Gastroesophageal sphincter (tissue), 3 donors: Measurements from ENCODE around the gene MOV10L1.

Experiments
- EP300 ChIP-seq: sonication (generic); formaldehyde crosslinking; IDR thresholded peaks from one replicate; pipeline ENCODE4 v1.6.1; 2017; ENCODE audit warnings: antibody characterized with exemption, mild to moderate bottlenecking
- POLR2A ChIP-seq, 2 donors: fragments of 450-650 bp; IDR thresholded peaks; one replicate each; pipeline ENCODE4 v1.6.1; 2017; ENCODE audit warnings: antibody characterized with exemption in 2 of 2, mild to moderate bottlenecking in 2 of 2, moderate library complexity in 1 of 2
- POLR2AphosphoS5 ChIP-seq: sonication (generic); formaldehyde crosslinking; IDR thresholded peaks from one replicate; pipeline ENCODE4 v1.6.1; 2017; ENCODE audit warnings: antibody characterized with exemption
- TF ChIP-seq, protein P1 (sequence below), 4 experiments: fragments of 200-600 bp in 2 of 4; fragments of 450-650 bp in 2 of 4; sonication (generic) in 1 of 4; IDR thresholded peaks; one replicate each; pipeline ENCODE4 v1.5.1; 2017 to 2019; ENCODE audit warnings: antibody characterized with exemption in 4 of 4, mild to moderate bottlenecking in 2 of 4, moderate library complexity in 2 of 4

DNA sequence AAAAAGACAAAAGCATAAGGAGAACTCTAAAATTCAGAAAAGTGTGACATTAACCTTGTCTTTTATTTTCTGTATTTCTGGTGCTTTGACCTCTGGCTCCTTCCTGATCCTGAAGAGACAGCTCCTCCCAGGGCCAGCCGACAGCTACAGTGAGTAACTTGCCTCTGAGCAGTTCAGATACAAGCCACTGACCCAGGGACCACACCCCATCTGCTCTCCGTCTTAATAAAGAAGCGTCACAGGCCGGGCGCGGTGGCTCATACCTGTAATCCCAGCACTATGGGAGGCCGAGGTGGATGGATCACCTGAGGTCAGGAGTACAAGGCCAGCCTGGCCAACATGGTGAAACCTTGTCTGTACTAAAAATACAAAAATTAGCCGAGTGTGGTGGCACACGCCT, 11.0 kb upstream of the MOV10L1 start:
- TF ChIP-seq POLR2A (IDR thresholded peaks at IDR 0.05) (no peak), POLR2AphosphoS5 (no peak), EP300 (no peak)
- TF ChIP-seq, protein P1, sequence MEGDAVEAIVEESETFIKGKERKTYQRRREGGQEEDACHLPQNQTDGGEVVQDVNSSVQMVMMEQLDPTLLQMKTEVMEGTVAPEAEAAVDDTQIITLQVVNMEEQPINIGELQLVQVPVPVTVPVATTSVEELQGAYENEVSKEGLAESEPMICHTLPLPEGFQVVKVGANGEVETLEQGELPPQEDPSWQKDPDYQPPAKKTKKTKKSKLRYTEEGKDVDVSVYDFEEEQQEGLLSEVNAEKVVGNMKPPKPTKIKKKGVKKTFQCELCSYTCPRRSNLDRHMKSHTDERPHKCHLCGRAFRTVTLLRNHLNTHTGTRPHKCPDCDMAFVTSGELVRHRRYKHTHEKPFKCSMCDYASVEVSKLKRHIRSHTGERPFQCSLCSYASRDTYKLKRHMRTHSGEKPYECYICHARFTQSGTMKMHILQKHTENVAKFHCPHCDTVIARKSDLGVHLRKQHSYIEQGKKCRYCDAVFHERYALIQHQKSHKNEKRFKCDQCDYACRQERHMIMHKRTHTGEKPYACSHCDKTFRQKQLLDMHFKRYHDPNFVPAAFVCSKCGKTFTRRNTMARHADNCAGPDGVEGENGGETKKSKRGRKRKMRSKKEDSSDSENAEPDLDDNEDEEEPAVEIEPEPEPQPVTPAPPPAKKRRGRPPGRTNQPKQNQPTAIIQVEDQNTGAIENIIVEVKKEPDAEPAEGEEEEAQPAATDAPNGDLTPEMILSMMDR (IDR thresholded peaks at IDR 0.05): no peak
